ENCODE data around the gene NCOA5.

Gene NCOA5

DNA sequence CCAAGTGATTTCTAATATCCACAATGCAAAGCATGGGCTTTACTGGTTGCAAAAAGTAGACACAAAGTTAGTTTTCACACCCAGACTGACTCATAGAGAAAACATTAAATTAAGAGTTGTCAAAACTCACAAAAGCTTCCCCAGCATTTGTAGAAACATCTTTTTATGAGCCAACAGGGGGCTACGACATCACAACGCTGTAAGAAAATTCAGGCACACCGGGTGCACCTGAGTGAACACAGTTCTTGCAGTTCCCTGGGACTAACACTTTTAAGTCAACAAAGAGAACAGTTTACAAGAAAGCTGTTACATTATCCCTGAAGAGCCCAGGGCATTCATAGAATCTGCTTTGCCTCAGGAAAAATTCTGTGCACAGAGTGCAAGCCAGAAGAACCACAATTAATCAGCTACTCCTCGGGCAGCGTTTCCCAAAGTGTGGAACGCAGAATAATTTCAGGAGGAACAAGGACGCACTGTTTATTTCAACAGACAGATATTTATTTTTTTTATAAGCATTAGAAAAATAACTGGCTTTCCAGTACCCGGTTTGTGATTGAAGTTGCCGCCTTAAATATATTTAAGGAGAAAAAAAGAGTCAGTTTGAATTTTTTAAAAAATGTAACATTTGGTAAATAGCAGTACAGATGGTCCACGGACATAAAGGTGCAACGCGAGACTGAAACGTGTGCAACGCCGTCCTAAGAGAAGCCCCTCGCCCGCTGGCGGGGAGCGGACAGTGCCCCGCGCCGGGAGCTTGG lies 1.2 kb downstream of the NCOA5 start:
- no peak for DNase-seq

DNA sequence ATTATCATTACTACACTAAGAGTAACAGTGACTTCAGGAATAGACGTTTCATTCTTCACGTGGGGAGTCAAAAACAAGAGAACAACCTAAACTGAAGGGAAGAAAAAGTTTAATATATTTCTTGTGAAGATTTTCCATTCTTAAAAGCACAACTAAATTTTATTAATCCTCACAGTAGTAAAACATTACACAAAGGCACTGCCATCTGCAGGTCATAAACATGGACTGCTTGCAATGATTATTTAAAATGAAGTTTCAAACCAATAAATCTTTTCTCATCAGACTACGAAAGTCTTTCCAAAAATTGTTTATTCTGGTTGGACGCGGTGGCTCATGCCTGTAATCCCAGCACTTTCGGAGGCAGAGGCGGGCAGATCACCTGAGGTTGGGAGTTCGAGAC lies 2.6 kb downstream of the NCOA5 start:
- no peak for DNase-seq

GRCh38 chr20:46085179-46085851 lies 4.4 kb downstream of the NCOA5 start:
- DNase-seq: no peak

GRCh38 chr20:46084805-46085178 lies 5.0 kb downstream of the NCOA5 start:
- no peak for DNase-seq

DNA sequence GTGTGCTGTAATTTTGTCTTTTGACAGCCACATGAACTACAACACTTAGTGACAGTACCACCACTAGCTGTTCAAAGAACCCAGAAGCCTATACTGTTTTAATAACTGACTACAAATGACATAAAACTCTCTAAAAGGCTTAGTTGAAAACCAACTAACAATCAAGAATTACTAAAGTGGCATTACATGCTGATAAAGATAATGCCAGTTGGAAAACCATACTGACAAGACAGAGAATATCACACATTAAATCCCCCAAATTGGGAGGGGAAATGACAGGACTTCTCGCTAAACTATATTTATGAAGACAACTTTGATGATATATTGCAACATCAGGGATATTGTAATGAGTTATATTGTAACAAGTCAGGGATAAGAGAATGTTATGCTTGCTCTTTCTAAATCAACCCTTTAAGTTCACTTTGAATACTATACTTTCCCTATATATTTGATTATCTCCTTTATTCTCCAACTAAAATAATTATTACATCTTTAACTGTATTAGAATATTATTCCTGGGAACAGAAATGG lies 6.2 kb downstream of the NCOA5 start:
- no peak for DNase-seq

DNA sequence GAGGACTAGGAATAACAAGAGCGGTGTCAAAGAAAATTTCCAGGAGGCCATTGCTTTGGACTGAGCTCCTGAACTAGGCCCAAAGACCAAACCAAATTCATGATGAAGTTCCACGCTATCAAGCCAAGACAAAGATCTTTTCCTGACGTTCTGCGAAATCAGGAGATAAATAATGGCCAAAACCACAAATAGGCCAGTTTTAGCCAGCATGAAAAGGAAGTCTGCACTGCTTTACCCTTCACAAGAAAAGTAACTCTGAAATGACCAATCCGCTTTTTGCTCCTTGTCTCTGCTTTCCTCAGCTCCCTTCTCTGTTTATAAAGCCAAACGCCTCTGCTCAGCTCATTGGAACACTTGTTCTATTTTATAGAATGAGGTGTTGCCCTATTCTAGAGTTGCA lies 6.7 kb downstream of the NCOA5 start:
- no peak for DNase-seq

- no peak for DNase-seq
These were observed 8.7 kb downstream of the NCOA5 start for GRCh38 chr20:46081074-46081473.

GRCh38 chr20:46078954-46079353 lies 10.8 kb downstream of the NCOA5 start:
- no peak for DNase-seq

GRCh38 chr20:46077642-46078305 lies 12.0 kb downstream of the NCOA5 start:
- DNase-seq: no peak

GRCh38 chr20:46076806-46077205 lies 13.0 kb downstream of the NCOA5 start:
- DNase-seq: no peak

DNA sequence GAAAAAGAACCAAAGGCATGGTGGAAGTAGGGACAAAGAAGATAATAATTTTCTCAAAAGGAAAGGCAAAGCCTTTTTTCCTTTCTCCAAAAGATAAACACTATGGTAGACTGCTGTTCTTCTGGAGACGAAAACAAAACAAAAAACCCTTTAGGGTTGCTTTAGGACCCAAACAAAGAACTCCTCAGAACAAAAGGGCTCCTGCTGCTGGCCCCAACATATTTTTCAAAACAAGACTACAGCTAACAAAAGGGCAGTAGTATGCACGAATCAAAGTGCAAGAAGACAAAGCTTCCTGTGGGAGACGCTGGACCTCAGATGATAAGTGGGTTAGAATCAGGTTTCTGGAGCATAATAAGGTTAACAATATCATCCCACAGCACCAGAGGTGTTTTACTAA lies 15.8 kb downstream of the NCOA5 start:
- no peak for DNase-seq

GRCh38 chr20:46073443-46073842 lies 16.3 kb downstream of the NCOA5 start:
- no peak for DNase-seq

- DNase-seq: no peak
These were observed 16.7 kb downstream of the NCOA5 start for GRCh38 chr20:46073024-46073423.

- DNase-seq: no peak
These were observed 18.2 kb downstream of the NCOA5 start for GRCh38 chr20:46071573-46071972.

GRCh38 chr20:46070215-46070900 lies 19.4 kb downstream of the NCOA5 start:
- no peak for DNase-seq

GRCh38 chr20:46065691-46066090 lies 24.1 kb downstream of the NCOA5 start:
- DNase-seq: no peak

- no peak for DNase-seq
These were observed 24.8 kb downstream of the NCOA5 start for GRCh38 chr20:46065006-46065405.

- DNase-seq: peak in 1 of 2 experiments; percentile 29
These were observed 26.1 kb downstream of the NCOA5 start for GRCh38 chr20:46063652-46064054.

GRCh38 chr20:46063151-46063550 lies 26.6 kb downstream of the NCOA5 start:
- DNase-seq: no peak

- no peak for DNase-seq
These were observed 27.1 kb downstream of the NCOA5 start for GRCh38 chr20:46062621-46063020.

- no peak for DNase-seq
These were observed 27.6 kb downstream of the NCOA5 start for GRCh38 chr20:46062151-46062550.

DNA sequence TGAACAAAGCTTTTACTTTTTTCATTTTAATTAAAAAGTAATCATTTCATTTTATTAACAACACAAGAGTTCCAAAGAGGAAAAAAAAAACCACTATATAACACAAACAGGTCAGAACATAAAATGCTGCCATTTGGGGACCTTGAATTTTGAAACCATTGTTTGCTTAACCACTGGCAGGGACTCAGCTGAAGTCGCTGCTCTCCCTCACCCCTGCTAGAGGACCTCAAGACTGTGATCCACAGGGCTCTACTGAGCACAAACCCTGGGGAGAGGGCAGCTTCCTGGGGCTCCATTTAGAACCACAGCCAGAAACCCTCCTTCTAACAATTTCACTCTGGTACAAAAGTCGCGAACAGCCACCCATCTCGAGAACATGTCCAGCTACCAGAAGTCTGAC lies 28.8 kb downstream of the NCOA5 start:
- no peak for DNase-seq

- no peak for DNase-seq
These were observed 29.4 kb downstream of the NCOA5 start for GRCh38 chr20:46060301-46060881.
